K562 (cell line): ENCODE measurements around the gene MKRN1. TPM values are rescaled to one million over a fixed set of nuclear protein-coding genes. Genes with fewer than 3 reads are reported as not detected.
A peak's percentile ranks its signal among the peaks of the same experiment; 100 is the strongest.

ENCODE experiments used
- DIDO1 ChIP-seq: fragments of 450-650 bp; IDR thresholded peaks from 2 replicates; pipeline ENCODE4 v1.6.1; 2016; ENCODE audit warnings: low read depth, missing biosample characterization, missing genetic modification characterization
- ELF1 ChIP-seq: fragments of 200-800 bp; sonication (Bioruptor generic); IDR thresholded peaks from 2 replicates; pipeline ENCODE4 v1.6.1; 2016; ENCODE audit warnings: missing genetic modification characterization, missing compliant biosample characterization
- NR3C1 ChIP-seq: sonication (generic); formaldehyde crosslinking; IDR thresholded peaks from 2 replicates; pipeline ENCODE4 v1.8.1; 2022; ENCODE audit warnings: missing genetic modification reagents
- PHF20 ChIP-seq: fragments of 450-650 bp; IDR thresholded peaks from 2 replicates; pipeline ENCODE4 v1.6.1; 2018; ENCODE audit not compliant: partially characterized antibody
- PYGO2 ChIP-seq: fragments of 450-650 bp; IDR thresholded peaks from 2 replicates; pipeline ENCODE4 v1.6.1; 2016; ENCODE audit warnings: mild to moderate bottlenecking, missing genetic modification characterization, moderate library complexity, missing compliant biosample characterization
- RREB1 ChIP-seq: fragments of 250-450 bp; sonication (Bioruptor Pico); IDR thresholded peaks from 2 replicates; pipeline ENCODE4 v1.4.0; 2020
- SPI1 ChIP-seq: IDR thresholded peaks from 2 replicates; pipeline ENCODE4 v1.6.1; 2011; ENCODE audit warnings: low read depth, low read length, control low read depth, borderline replicate concordance
- UBTF ChIP-seq, 2 experiments: IDR thresholded peaks; 2 replicates each; pipeline ENCODE4 v1.6.1; 2012; ENCODE audit warnings: improper control_type of control experiment in 2 of 2, low read depth in 2 of 2, low read length in 2 of 2, borderline replicate concordance in 1 of 2
- XRCC5 ChIP-seq: fragments of 200-400 bp; formaldehyde crosslinking; IDR thresholded peaks from 2 replicates; pipeline ENCODE4 v1.6.1; 2017; ENCODE audit warnings: low read depth, mild to moderate bottlenecking, low read length
- ZBTB7A ChIP-seq: IDR thresholded peaks from 2 replicates; pipeline ENCODE4 v1.6.1; 2011; ENCODE audit warnings: low read depth, mild to moderate bottlenecking, low read length, moderate library complexity, borderline replicate concordance; ENCODE audit not compliant: control insufficient read depth
- ZNF224 ChIP-seq: sonication (generic); formaldehyde crosslinking; IDR thresholded peaks from 2 replicates; pipeline ENCODE4 v1.8.0; 2022; ENCODE audit warnings: mild to moderate bottlenecking, missing genetic modification reagents
- ZNF24 ChIP-seq: fragments of 450-650 bp; IDR thresholded peaks from 2 replicates; pipeline ENCODE4 v1.6.1; 2016
- ZNF263 ChIP-seq: sonication (generic); formaldehyde crosslinking; IDR thresholded peaks from 2 replicates; pipeline ENCODE4 v1.8.0; 2022; ENCODE audit warnings: mild to moderate bottlenecking, missing genetic modification reagents, borderline replicate concordance
- ZNF395 ChIP-seq: fragments of 200-800 bp; sonication (Bioruptor generic); IDR thresholded peaks from 2 replicates; pipeline ENCODE4 v1.6.1; 2017; ENCODE audit warnings: missing genetic modification characterization, missing compliant biosample characterization
- ZNF511 ChIP-seq: sonication (generic); formaldehyde crosslinking; IDR thresholded peaks from 2 replicates; pipeline ENCODE4 v1.8.0; 2022; ENCODE audit warnings: mild to moderate bottlenecking, missing genetic modification reagents
- polyA plus RNA-seq, 8 experiments: library from polyadenylated mRNA; depleted of rRNA in 4 of 8; stranded (reverse) in 5 of 8; unstranded in 3 of 8; fragments of >200 nt; fragmentation: Nextera tagmentation in 2 of 8; fragmentation: Illumina TruSeq in 1 of 8; extraction: Ambion mirVana in 2 of 8; extraction: Trizol in 1 of 8; gene quantifications; 2 replicates each; pipeline versions ENCODE4 v1.2.1 to v1.2.3, GENCODE V29; 2011 to 2014; ENCODE audit warnings: inconsistent platforms in 1 of 8, missing spikeins in 1 of 8
- total RNA-seq, 7 experiments: library from RNA; depleted of rRNA in 6 of 7; stranded (reverse); fragments of >200 nt in 6 of 7; fragmentation: Illumina TruSeq in 2 of 7; extraction: Trizol in 2 of 7; gene quantifications; 2 replicates each; pipeline versions ENCODE4 v1.2.1 to v1.2.3, GENCODE V29; 2011 to 2021; ENCODE audit warnings: low replicate concordance in 1 of 7

Gene MKRN1
- total and polyA plus RNA-seq, 9 of the 15 experiments (the other 6 are each of a cell fraction or from before 2014, with no cell fraction given) = 30.5 to 90.3 (median 76.0) TPM

- TF ChIP-seq PYGO2 (tag) = no peak
- 0 out of 2 replicates have a peak, but pooled peaks have one; percentile 17 for TF ChIP-seq SPI1
- TF ChIP-seq NR3C1 = peak; percentile 90
- peak; percentile 85; the same call in 1 of the 2 replicates for TF ChIP-seq ZBTB7A
- peak; percentile 87; the same call in 1 of the 2 replicates for TF ChIP-seq ZNF224 (CRISPR knock-in tag)
- peak; percentile 87 for TF ChIP-seq ZNF263 (CRISPR knock-in tag)
- TF ChIP-seq ZNF395 = 0 out of 2 replicates have a peak, but pooled peaks have one; percentile 34
- TF ChIP-seq DIDO1 (tag) = peak; percentile 74
- peak; percentile 27; the same call in 1 of the 2 replicates for TF ChIP-seq ZNF24
- peak; percentile 74; the same call in 1 of the 2 replicates for TF ChIP-seq RREB1 (CRISPR knock-in tag)
- no peak for TF ChIP-seq XRCC5
- peak; percentile 90 for TF ChIP-seq PHF20
- TF ChIP-seq UBTF (IDR thresholded peaks at IDR 0.05; ENCODE audit: borderline replicate concordance in 1 of 2, low read depth in 2 of 2, low read length in 2 of 2) = peak; percentile 81 to 86; a peak in 3 of 4 replicates
- TF ChIP-seq ELF1 = peak; percentile 99
- peak; percentile 91 for TF ChIP-seq ZNF511 (CRISPR knock-in tag)
Observed at GRCh38 chr7:140479062-140479738, at the start of gene MKRN1 (continued).
